Amygdala (tissue), 56 donors: Measurements from ENCODE around the gene PTPRR.

Source experiments
- DNase-seq, 56 donors: peaks; one replicate each; lab custom pipeline; 2025; lab: John Stamatoyannopoulos, UW

The PTPRR gene

GRCh38 chr12:70843363-70843762 is 77.2 kb downstream of the PTPRR start:
- no peak for DNase-seq

- peak in 10 of 56 donors; percentile 6 to 63 (median 18) for DNase-seq
Measured at GRCh38 chr12:70842942-70843341, 77.6 kb downstream of the PTPRR start.

GRCh38 chr12:70842136-70842535 is 78.4 kb downstream of the PTPRR start:
- DNase-seq = no peak

- DNase-seq = no peak
Measured at GRCh38 chr12:70840656-70841350, 79.7 kb downstream of the PTPRR start.

GRCh38 chr12:70839544-70839943 is 81.0 kb downstream of the PTPRR start:
- no peak for DNase-seq

- DNase-seq = no peak
Measured at GRCh38 chr12:70838127-70838526, 82.4 kb downstream of the PTPRR start.

GRCh38 chr12:70837026-70837425 is 83.5 kb downstream of the PTPRR start:
- DNase-seq = no peak

GRCh38 chr12:70835948-70836347 is 84.6 kb downstream of the PTPRR start:
- DNase-seq = no peak

GRCh38 chr12:70831543-70831942 is 89.0 kb downstream of the PTPRR start:
- DNase-seq = no peak

- no peak for DNase-seq
Measured at GRCh38 chr12:70830221-70831061, 90.1 kb downstream of the PTPRR start.

- no peak for DNase-seq
Measured at GRCh38 chr12:70829070-70829469, 91.5 kb downstream of the PTPRR start.

GRCh38 chr12:70828351-70828750 is 92.2 kb downstream of the PTPRR start:
- DNase-seq = no peak

- no peak for DNase-seq
Measured at GRCh38 chr12:70826156-70826555, 94.4 kb downstream of the PTPRR start.

GRCh38 chr12:70824511-70824910 is 96.0 kb downstream of the PTPRR start:
- DNase-seq = no peak

- DNase-seq = peak in 3 of 56 donors; percentile 2 to 24 (median 10)
Measured at GRCh38 chr12:70823182-70823976, 97.2 kb downstream of the PTPRR start.

GRCh38 chr12:70822412-70822811 is 98.1 kb downstream of the PTPRR start:
- DNase-seq = peak in 2 of 56 donors; percentile 14 to 18

GRCh38 chr12:70815971-70816391 is 104.6 kb downstream of the PTPRR start:
- DNase-seq = no peak

GRCh38 chr12:70815056-70815455 is 105.5 kb downstream of the PTPRR start:
- no peak for DNase-seq

GRCh38 chr12:70813559-70813958 is 107.0 kb downstream of the PTPRR start:
- DNase-seq = no peak

GRCh38 chr12:70812136-70812535 is 108.4 kb downstream of the PTPRR start:
- no peak for DNase-seq

GRCh38 chr12:70809887-70810286 is 110.7 kb downstream of the PTPRR start:
- DNase-seq = no peak
